Measurements from ENCODE around the gene ATP2A2. TPM values are rescaled to one million over a fixed set of nuclear protein-coding genes. Genes with fewer than 3 reads are reported as not detected.
"Not testable (repeated sequence)": the region's sequence is repeated elsewhere in the genome, so short reads cannot be mapped to it uniquely, and the experiment has no call there.

ATP2A2 gene
- polyA plus RNA-seq (ENCODE audit: insufficient read length in 4 of 4): 100 to 1,000 TPM; 133 to 166 (median 156) TPM

DNA sequence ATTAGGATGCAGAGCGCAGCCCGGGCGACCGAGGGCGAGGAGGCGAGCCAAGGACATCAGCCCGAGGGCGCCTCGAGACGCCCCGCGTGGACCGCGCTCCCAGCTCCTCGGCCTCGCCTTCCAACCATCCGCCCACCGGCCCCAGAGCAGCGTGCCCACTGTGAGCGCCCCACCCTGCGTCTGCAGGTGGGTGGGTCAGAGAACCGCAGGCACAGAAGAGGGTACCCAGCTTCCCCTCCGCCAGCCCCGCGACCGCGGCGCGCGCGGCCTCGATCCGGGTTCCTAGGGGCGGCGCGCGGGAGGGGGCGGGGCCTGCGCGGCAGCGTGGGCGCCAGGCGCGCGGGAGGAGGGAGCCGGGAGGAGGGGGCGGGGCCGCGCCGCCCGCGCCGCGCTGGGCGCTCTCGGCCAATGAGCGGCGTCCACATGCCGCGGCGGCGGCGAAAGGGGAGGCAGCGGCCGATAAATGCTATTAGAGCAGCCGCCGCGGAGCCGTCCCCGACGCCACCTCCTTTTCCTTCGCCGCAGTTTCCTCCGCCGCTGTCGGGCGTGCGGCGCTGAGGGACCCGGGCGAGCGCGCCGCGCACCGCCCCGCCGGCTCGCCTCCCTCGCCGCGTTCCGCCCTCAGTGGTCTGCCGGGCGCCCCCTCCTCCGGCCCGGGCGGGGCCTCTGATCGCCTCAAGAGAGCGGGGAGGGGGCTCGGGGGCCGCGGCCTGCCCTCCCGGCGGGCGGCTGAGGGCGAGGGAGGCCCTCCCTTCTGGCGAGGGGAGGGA, at the start of gene ATP2A2:
Gene ATP2A2 (plus strand): TSS at position 469 of the 770 bp plus-strand sequence. CDS start 543 bp downstream, outside the sequence.
- peak in 3 of 4 donors; percentile 56 to 87 (median 82) for DNase-seq (ENCODE audit: low read depth in 4 of 4, low spot score in 2 of 4)

DNA sequence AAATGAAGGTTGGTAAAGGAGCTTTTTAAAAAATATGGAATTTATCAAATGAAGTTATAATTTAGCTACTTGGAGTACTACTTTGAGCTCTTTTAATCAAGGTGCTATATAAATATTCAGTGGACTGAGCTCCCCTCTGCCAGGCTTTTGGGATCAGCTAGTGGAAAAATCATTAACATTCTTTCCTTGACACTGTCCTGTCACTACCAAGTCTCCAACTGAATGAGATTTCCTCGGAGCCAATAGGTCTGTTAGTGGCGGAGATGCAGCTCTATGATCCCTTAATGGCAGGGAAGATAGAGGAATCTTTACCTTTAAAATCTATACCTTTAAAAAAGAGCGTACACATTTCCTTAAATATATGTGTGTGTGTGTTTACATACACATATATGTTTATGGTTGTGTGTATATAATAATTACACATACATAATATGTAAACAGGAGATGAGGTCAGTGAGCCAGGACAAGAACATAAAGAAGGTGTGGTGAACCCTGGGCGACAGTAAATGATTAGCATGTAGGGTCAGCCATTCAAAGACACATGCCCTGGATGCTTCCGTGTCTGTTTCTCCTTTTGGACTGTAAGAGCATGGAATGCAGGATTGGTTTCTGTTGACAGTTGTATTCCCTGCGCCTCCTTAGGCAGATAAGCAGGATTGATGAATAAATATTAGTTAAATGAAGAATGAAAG, 47.7 kb upstream of the ATP2A2 start:
- no peak for DNase-seq (ENCODE audit: low read depth in 4 of 4, low spot score in 2 of 4)

DNA sequence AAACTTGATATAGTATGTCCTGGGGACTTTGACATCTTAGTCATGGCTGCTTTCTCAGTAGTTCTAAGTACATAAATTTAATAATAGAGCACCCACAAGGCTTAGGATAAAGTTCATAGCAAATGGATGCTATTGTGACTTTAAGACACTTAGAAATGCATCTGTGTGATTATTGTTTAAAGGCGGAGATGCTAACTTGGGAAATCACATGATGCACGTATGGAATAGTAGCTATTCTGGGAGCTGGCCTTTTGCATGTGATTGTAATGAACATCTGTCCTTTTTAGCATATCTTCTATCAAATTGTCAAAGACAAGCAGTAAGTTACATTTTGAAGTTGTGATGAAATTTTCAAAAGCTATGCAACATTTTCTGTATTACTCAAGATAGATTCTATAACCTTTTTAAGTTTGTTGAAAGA, 46.7 kb upstream of the ATP2A2 start:
- no peak for DNase-seq (ENCODE audit: low read depth in 4 of 4, low spot score in 2 of 4)

DNA sequence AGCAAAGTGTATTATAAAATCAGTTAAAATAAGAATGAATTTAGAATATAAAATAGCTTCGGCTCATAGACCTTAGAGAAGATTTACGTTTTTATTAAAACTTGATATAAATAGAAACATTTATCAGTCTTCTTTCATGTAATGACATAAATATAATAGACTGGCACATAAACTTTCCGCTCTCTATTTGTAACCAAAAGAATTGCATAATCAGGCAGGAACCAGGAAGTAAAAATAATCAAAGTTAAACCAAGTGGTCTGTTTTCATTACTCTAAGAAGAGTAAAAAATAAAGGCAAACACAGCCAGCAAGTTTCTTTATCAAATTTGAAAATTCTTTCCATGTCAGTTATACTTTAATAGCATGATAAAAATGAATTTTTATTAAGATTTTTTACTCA, 46.3 kb upstream of the ATP2A2 start:
- DNase-seq (ENCODE audit: low read depth in 4 of 4, low spot score in 2 of 4): no peak

DNA sequence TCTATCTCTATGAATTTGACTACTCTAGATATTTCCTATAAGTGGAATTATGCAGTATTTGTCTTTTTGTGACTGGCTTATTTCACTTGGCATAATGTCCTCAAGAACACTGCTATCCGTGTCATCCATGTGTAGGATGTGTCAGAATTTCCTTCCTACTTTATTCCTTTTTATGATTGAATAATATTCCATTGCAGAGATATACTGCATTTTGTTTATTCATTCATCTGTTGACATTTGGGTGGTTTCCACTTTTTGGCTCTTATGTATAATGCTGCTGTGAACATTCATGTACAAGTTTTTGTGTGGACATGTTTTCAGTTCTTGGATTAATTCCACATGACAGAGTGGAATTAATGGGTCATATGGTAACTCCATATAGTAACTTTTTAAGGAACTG, 45.7 kb upstream of the ATP2A2 start:
- DNase-seq (ENCODE audit: low read depth in 4 of 4, low spot score in 2 of 4): no peak

DNA sequence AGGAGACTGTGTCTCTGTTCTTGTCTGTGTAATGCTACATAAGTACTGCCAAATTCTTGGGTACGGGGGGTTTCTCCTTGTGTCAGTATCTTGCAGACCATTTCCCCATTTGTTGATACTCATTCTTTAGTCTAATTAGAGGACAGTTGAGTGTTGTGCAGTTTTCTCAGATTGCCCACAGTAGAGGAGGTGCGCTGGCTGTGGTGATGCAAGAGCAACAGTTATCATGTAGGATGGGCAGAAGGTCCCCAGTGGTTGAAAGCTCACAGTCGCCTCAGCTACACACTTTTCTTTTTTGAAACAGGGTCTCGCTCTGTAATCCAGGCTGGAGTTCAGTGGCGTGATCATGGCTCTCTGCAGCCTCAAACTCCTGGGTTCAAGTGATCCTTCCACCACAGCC, 37.8 kb upstream of the ATP2A2 start:
- no peak for DNase-seq (ENCODE audit: low read depth in 4 of 4, low spot score in 2 of 4)

DNA sequence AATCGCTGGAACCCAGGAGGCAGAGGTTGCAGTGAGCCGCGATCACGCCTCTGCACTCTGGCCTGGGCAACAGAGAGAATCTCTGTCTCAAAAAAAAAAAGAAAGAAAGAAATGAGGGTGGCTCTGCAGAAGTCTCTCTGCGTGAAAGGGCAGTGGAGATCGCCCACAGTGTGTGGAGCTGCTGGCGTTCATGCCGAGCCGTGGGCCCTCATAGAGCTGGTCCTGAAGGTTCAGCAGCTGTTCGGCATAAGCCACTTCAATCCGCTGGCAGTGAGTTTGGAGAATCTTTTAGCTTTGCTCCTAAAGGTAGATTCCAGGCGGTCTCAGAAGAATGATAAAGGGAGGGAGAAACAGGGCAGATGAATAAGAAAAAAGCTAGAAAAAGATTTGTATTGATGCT, 36.7 kb upstream of the ATP2A2 start:
- DNase-seq (ENCODE audit: low read depth in 4 of 4, low spot score in 2 of 4): no peak

DNA sequence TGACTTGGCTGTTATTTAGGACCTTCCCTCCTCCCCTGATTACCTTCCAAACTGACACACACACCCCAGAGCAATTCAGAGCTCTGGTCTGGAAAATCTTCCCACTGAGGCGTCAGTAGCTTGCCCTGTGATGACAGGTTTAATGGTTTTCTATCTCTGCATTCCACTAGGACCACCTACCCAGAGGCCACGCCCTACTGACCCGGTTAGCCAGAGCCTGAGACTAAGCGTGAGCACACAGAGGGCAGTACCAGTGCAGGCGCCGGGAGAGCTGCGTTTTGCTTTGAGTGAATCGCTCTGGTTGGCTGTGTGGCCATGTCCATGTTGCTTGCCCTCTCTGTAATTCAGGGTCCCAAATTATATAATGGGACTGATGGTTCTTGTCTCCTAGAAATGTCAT, 36.2 kb upstream of the ATP2A2 start:
- DNase-seq (ENCODE audit: low read depth in 4 of 4, low spot score in 2 of 4): no peak

DNA sequence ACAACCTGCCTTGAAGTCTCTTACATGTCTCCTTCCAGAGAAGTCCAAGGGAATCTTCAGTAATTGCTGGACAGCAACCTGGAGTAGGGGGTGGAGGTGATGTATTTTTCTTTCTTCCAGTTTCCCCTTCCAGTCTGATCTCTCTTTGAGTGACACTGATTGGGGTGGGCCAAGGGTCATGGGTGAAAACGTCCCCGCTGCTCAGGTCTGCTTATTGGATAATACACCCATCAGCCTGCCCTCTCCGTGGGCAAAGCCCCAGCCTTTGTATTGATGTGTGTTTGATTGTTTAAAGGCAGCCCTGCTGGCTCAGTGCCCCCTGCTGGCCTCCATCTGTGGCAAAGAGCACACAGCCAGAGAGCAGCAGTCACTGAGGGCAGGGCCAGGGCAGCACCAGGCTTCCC, 35.7 kb upstream of the ATP2A2 start:
- DNase-seq (ENCODE audit: low read depth in 4 of 4, low spot score in 2 of 4): no peak

DNA sequence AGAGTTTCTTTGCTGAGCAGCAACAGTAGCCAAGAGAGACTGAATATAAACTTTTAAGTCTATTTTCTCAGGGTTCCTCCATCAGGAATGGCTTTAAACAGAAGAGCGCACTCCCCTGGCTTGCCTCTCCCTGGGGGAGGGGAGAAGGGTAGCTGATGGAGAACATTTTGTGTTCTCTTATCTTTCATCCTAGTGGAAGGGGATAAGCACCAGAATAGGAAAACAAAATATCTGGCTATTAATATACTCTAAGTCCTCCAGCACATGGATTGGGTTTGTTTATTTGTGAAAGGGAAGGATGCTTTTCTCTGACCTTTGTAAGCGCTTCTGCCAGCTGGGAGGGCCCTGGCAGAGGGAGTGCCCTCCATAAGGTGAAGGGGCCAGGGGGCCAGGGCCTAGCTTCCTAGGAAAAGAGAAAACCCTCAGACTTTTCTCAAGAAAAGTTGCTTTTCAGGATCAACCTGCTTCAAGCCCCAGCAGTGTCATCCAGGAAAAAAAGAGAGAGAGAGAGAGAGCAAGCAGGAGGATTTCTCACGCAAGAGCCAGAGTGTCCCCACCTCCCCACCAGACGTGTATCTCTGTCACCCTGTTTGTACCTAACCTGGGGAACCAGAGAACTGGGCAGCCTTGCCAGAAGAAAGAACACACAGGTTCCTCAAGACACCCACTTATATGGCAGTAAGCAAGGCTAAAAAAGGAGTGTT, 34.3 kb upstream of the ATP2A2 start:
- no peak for DNase-seq (ENCODE audit: low read depth in 4 of 4, low spot score in 2 of 4)

DNA sequence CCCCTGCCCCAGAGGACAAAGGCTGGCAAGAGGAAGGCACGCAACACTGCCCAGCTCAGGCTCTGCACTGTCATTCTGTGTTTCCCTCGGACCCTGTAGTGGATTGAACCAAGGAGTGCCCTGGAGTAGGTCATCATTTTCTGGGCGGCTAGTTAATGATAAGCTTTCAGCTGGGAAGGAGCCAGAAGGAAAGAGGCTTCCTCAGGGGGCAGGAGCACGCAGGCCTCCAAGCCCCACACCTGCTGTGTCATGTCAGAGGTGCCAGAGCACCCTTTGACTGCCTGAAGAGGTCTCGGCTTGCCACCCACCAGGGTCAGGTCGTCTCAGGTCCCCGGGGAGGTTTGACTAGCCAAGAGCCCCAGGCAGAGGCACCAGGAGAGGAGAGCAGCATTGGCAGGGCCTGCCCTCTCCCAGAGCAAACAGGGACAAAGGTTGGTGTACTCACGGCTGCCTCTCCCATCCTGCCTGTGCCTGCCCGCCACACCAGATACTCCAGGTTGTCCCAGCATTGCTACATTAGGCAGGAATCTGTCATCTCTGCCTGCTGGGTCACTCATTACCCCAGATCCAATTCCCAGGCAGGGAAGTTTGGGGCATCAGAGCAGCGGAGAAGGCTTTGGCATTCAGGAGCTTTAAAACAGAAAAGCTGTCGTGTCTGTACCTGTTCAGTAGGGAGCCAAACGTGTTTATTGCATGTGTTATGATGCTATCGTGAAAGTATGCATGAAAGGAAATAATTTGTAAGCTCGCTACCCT, 33.5 kb upstream of the ATP2A2 start:
- no peak for DNase-seq (ENCODE audit: low read depth in 4 of 4, low spot score in 2 of 4)

DNA sequence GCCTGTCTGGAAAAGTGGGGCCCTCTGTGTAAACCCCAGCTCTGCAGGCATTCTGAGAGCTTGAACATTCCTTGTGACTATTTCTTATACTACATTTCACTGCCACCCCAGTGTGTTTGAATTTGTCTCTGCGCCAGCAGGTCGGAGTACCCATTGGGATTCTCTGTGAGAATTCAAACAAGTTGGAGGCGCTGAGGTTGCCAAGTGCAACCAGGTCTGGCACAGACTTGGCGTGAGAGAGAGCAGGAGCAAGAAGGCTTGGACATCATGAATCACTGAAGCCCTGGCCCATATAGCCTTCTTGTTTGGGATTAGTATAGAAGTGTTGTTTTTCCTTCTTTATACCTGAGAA, 33.0 kb upstream of the ATP2A2 start:
- DNase-seq (ENCODE audit: low read depth in 4 of 4, low spot score in 2 of 4): no peak

DNA sequence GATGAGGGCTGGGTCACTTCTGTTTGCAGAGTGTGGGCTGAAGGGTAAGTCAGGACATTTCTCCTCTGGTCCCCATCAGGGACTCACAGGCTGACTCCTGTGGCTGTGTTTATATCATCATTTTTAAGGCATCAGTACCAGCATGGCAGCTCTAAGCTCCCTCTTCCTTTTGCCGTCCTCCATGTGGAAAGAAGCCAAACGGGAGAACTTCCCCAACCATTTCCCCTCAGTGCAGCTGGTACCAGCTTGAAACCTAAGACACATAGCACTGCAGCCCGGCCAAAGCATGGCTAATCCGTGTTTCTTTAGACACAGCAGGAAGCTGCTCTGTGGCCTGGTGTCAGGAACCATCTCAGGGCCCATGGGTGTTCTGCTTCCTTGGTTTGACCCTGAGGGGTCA, 31.9 kb upstream of the ATP2A2 start:
- no peak for DNase-seq (ENCODE audit: low read depth in 4 of 4, low spot score in 2 of 4)

DNA sequence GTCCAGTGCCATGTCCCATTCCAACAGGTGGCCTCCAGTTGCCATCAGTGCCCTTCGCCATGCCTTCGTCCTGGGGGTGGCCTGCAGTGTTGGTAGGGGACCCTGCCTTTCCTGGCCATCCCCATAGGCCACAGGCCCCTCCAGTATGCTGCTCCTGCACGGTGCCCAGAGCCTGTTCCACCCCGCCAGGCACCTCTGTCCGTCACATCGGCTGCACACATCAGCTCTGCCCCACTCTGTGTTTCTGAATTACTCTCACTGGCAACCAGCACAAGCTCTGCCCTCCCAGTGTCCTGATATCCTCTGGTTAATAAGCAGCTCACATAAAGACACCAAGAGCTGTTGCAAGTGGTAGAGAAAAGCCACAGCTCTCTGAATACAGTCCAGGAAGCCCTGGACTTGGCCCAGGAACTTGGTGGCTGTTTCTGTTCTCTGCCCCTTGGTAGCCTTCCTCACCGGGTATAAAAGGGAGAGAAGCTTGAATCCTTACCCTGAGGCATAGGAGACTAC, 31.3 kb upstream of the ATP2A2 start:
- DNase-seq (ENCODE audit: low read depth in 4 of 4, low spot score in 2 of 4): no peak

DNA sequence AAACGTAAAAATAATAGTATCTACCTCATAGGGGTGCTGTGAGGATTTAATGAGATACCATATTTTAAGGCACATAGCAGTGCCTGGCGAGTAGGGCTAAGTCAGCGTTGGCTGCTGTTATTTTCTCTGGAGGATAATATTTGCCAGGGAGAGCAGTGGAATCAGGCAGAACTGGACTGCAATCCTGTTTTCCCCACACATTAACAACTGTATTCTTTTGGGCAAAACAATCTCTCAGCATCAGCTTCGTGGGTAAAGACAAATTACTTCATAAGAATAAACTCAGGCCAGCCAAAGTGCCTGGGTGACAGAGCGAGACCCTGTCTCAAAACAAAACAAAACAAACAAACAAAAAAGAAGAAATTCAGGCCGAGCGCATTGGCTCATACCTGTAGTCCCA, 29.7 kb upstream of the ATP2A2 start:
- DNase-seq (ENCODE audit: low read depth in 4 of 4, low spot score in 2 of 4): no peak

DNA sequence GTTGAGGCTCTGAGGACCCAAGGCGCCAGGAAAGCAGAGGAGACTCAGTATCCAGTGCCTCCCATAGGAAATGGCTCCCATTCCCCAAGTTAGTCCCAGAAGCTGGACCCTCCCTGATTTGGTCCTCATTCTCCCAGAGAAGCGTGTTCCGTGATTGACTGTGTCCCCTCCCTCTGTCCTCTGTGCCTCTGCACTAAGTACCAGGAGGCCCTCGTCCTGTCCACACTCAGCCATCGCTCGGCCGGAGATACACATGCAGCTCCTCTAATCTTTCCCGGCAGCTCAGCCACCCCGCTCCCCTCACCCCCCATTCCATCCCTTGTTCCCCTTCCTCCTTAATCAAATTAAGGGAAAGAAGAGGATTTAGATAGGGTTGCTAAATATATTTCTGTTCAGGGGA, 28.3 kb upstream of the ATP2A2 start:
- no peak for DNase-seq (ENCODE audit: low read depth in 4 of 4, low spot score in 2 of 4)

DNA sequence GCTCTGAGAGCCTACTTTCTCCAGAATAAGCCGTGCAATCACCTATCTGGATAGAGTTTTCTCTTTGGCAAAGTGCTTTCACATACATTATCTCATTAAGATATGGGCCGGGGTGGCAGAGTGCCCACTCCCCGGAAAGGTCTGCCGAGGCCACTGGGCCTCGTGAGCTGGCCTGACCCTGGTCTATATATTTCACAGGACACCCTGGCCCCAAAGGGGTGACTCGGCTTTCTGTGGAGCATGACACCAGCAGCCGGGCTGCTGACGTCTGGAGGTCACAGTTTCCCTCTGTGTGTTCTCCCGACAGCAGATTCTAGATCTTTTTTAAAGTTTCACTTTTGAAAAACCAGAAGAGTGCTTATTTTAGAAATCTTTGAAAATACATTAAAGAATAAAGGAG, 27.9 kb upstream of the ATP2A2 start:
- no peak for DNase-seq (ENCODE audit: low read depth in 4 of 4, low spot score in 2 of 4)

DNA sequence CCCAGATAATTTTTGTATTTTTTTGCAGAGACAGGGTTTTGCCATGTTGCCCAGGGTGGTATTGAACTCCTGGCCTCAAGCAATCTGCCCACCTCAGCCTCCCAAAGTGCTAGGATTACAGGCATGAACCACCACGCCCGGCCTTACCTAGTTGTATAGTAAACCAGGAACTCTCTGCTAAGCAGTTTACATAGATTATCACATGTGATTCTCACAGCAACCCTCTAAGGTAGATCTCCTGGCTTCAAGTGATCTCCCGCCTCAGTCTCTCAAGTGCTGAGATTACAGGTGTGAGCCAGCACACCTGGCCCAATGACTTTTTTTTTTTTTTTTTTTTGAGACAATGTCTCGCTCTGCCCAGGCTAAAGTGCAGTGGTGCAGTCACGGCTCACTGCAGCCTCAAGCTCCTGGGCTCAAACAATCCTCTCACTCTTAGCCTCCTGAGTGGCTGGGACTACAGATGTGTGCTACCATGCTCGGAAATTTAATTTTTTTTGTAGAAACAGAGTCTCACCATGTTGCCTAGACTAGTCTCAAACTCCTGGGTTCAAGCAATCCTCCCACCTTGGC, 26.0 kb upstream of the ATP2A2 start:
- DNase-seq (ENCODE audit: low read depth in 4 of 4, low spot score in 2 of 4): no peak

DNA sequence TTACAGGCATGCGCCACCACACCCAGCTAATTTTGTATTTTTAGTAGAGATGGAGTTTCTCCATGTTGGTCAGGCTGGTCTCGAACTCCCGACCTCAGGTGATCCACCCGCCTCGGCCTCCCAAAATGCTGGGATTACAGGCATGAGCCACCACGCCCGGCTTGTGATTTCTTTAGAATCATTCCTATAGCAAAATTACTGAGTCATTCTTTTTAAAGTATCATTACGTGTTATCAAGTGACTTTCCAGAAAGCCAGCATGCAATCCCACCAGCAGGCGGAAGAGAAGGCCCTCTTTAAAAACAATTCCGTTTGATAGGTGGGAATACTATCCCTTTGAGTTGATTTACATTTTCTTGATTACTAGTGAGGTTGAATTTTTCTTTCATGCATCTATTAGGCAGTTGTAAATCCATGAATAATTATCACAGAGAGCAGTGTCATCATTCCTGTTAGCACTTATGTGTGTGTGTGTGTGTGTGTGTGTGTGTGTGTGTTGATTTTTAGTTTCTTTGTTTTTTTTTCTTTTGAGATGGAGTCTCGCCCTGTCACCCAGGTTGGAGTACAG, 25.1 kb upstream of the ATP2A2 start:
- DNase-seq (ENCODE audit: low read depth in 4 of 4, low spot score in 2 of 4): not testable (repeated sequence)

Measured in left renal cortex interstitium (tissue), 4 donors.